K562 (cell line): ENCODE data around the gene TMF1. TPM values are rescaled to one million over a fixed set of nuclear protein-coding genes. Genes with fewer than 3 reads are reported as not detected.

Source experiments
- ATAC-seq: fragments of 200-7000 bp; cut with Tn5 transposase; 3 replicates; pipeline ENCODE4 v1.9.1; 2020; ENCODE audit warnings: moderate library complexity
- BruUV-seq: library from RNA; stranded (reverse); fragments of 400-500 nt; replicated peaks from 2 replicates; lab custom pipeline; 2021; lab: Mats Ljungman, UMichigan
- CTCF ChIA-PET: fragments of 300-600 bp; formaldehyde crosslinking; extraction: SDS; loops from one replicate; lab custom pipeline; 2021; ENCODE audit warnings: low intra/inter-chr PET ratio; lab: Yijun Ruan, JAX
- POLR2A ChIA-PET: fragments of 300-600, 350-650 bp; sonication (Branson Sonifier 250); formaldehyde crosslinking; extraction: SDS; loops from one replicate; lab custom pipeline; 2021; ENCODE audit warnings: antibody characterized with exemption, inconsistent platforms; lab: Yijun Ruan, JAX
- DNase-seq, 4 experiments: peaks; one replicate each; pipeline versions ENCODE4 v3.0.0 to v3.0.0-alpha.2; 2011 to 2018; ENCODE audit warnings: low spot score in 3 of 4, mixed read lengths in 3 of 4; ENCODE audit errors: extremely low read depth in 1 of 4
- FAIRE-seq: peaks from 2 replicates; lab custom pipeline; 2011; peaks lifted over from hg19 to GRCh38; lab: Jason Lieb, UNC
- H2AFZ ChIP-seq: 2 replicates; pipeline ENCODE4 v1.6.0; 2011; ENCODE audit warnings: low read depth, low read length, control low read depth, inconsistent platforms
- H3K27ac ChIP-seq: fragments of 200-600 bp; 3 replicates; pipeline ENCODE4 v1.8.0; 2011; ENCODE audit warnings: low read depth, mild to moderate bottlenecking, control low read depth, inconsistent platforms, low read length, moderate library complexity, mixed read lengths; ENCODE audit errors: extremely low read depth
- H3K27me3 ChIP-seq, 2 experiments: fragments of 300-600 bp in 1 of 2; 2 replicates in 1 of 2; 3 replicates in 1 of 2; pipeline versions ENCODE4 v1.6.0 to v1.8.0; 2011; ENCODE audit warnings: inconsistent platforms in 2 of 2, low read length in 2 of 2, mild to moderate bottlenecking in 1 of 2, mixed read lengths in 1 of 2, moderate library complexity in 1 of 2; ENCODE audit not compliant: control insufficient read depth in 2 of 2, insufficient read depth in 2 of 2
- H3K36me3 ChIP-seq: fragments of 300-600 bp; 3 replicates; pipeline ENCODE4 v1.8.0; 2011; ENCODE audit warnings: mild to moderate bottlenecking, low read length, inconsistent platforms; ENCODE audit not compliant: control insufficient read depth, insufficient read depth
- H3K4me1 ChIP-seq, 2 experiments: fragments of 200-600 bp in 1 of 2; replicated peaks in 1 of 2; 2 replicates in 1 of 2; 3 replicates in 1 of 2; pipeline versions ENCODE4 v1.5.1 to v1.8.0; 2011; ENCODE audit warnings: inconsistent platforms in 2 of 2, low read length in 2 of 2, mild to moderate bottlenecking in 1 of 2, mixed read lengths in 1 of 2, moderate library complexity in 1 of 2; ENCODE audit not compliant: control insufficient read depth in 2 of 2, insufficient read depth in 2 of 2
- H3K4me2 ChIP-seq: 2 replicates; pipeline ENCODE4 v1.6.1; 2011; ENCODE audit warnings: low read length, control low read depth, inconsistent platforms, mixed read lengths; ENCODE audit not compliant: insufficient read depth
- H3K4me3 ChIP-seq: fragments of 200-600 bp; sonication (generic), shearing (Covaris generic); 2 replicates; pipeline ENCODE4 v1.5.1; 2016; ENCODE audit warnings: control low read depth, inconsistent platforms
- H3K79me2 ChIP-seq: fragments of 200-600 bp; 3 replicates; pipeline ENCODE4 v1.8.0; 2011; ENCODE audit warnings: low read length, inconsistent platforms; ENCODE audit not compliant: control insufficient read depth, insufficient read depth
- H3K9ac ChIP-seq, 2 experiments: 2 replicates each; pipeline versions ENCODE4 v1.6.0 to v1.6.1; 2011; ENCODE audit warnings: low read depth in 2 of 2, low read length in 2 of 2, control low read depth in 1 of 2, inconsistent platforms in 1 of 2, mild to moderate bottlenecking in 1 of 2, mixed read lengths in 1 of 2; ENCODE audit not compliant: insufficient read depth in 1 of 2
- H3K9me1 ChIP-seq: one replicate; pipeline ENCODE4 v1.6.0; 2011; ENCODE audit warnings: inconsistent platforms, mild to moderate bottlenecking, low read length, moderate library complexity; ENCODE audit not compliant: control insufficient read depth, insufficient read depth
- H3K9me3 ChIP-seq: replicated peaks from 2 replicates; pipeline ENCODE4 v1.5.1; 2011; ENCODE audit warnings: low read depth, low read length, inconsistent platforms; ENCODE audit not compliant: control insufficient read depth, insufficient read depth
- H4K20me1 ChIP-seq: replicated peaks from 2 replicates; pipeline ENCODE4 v1.6.1; 2011; ENCODE audit warnings: low read length, inconsistent platforms, mixed read lengths; ENCODE audit not compliant: control insufficient read depth, insufficient read depth
- BACH1 ChIP-seq: fragments of 200-800 bp; sonication (Bioruptor generic); IDR thresholded peaks from 2 replicates; pipeline ENCODE4 v1.6.1; 2016; ENCODE audit warnings: missing genetic modification characterization, missing compliant biosample characterization
- DLX4 ChIP-seq: fragments of 250-450 bp; sonication (Bioruptor Pico); IDR thresholded peaks from 2 replicates; pipeline ENCODE4 v1.6.1; 2021; ENCODE audit warnings: mild to moderate bottlenecking
- E2F6 ChIP-seq, 2 experiments: IDR thresholded peaks; 2 replicates each; pipeline ENCODE4 v1.6.1; 2011; ENCODE audit warnings: borderline replicate concordance in 1 of 2, control low read depth in 1 of 2, low read depth in 1 of 2, low read length in 1 of 2, mild to moderate bottlenecking in 1 of 2, mixed read lengths in 1 of 2, moderate library complexity in 1 of 2; ENCODE audit not compliant: insufficient read depth in 1 of 2, insufficient read length in 1 of 2, poor library complexity in 1 of 2, severe bottlenecking in 1 of 2; ENCODE audit errors: extremely low read depth in 1 of 2
- GTF3C2 ChIP-seq: IDR thresholded peaks from 3 replicates; pipeline ENCODE4 v1.6.1; 2011; ENCODE audit warnings: borderline replicate concordance, mild to moderate bottlenecking, moderate library complexity; ENCODE audit not compliant: insufficient read length; ENCODE audit errors: extremely low read depth
- KAT7 ChIP-seq: sonication (generic); formaldehyde crosslinking; IDR thresholded peaks from 2 replicates; pipeline ENCODE4 v1.8.0; 2022; ENCODE audit warnings: missing genetic modification reagents, mild to moderate bottlenecking, borderline replicate concordance
- NR2F6 ChIP-seq: fragments of 450-650 bp; formaldehyde crosslinking; IDR thresholded peaks from 2 replicates; pipeline ENCODE4 v1.4.0; 2020; ENCODE audit warnings: mild to moderate bottlenecking
- POLR2AphosphoS5 ChIP-seq: IDR thresholded peaks from 2 replicates; pipeline ENCODE4 v1.6.1; 2011; ENCODE audit warnings: mild to moderate bottlenecking, low read depth, low read length, moderate library complexity; ENCODE audit not compliant: control insufficient read depth, insufficient read depth
- SMAD2 ChIP-seq: fragments of 150-350 bp; IDR thresholded peaks from 2 replicates; pipeline ENCODE4 v1.6.1; 2014; ENCODE audit warnings: low read depth, mild to moderate bottlenecking, low read length
- TAL1 ChIP-seq: fragments of 450-650 bp; IDR thresholded peaks from 2 replicates; pipeline ENCODE4 v1.6.1; 2016; ENCODE audit warnings: mild to moderate bottlenecking
- TCF7 ChIP-seq: sonication (generic); IDR thresholded peaks from 2 replicates; pipeline ENCODE4 v1.6.1; 2016; ENCODE audit warnings: antibody characterized with exemption, borderline replicate concordance
- ZNF592 ChIP-seq: fragments of 450-650 bp; IDR thresholded peaks from 2 replicates; pipeline ENCODE4 v1.6.1; 2017; ENCODE audit warnings: antibody characterized with exemption, mild to moderate bottlenecking
- WGBS: fragments of 100-300 bp; shearing (Covaris generic); methylation state at CpG from one replicate; pipeline ENCODE4 v1.1.6; 2016; ENCODE audit warnings: low coverage, mixed read lengths; ENCODE audit not compliant: insufficient coverage; ENCODE audit errors: missing lambda C conversion rate; 5-methylcytosine and 5-hydroxymethylcytosine counted together
- in situ Hi-C: fragments of 300-500 bp; cut with MboI; formaldehyde crosslinking; loops from 4 replicates; pipeline ENCODE4 v1.15.0; 2018; ENCODE audit warnings: inconsistent platforms, mixed read lengths
- intact Hi-C: fragments of 100-400 bp; cut with micrococcal nuclease; formaldehyde crosslinking; loops from 2 replicates; pipeline ENCODE4 v1.14.2; 2022
- polyA plus RNA-seq, 8 experiments: library from polyadenylated mRNA; depleted of rRNA in 4 of 8; stranded (reverse) in 5 of 8; unstranded in 3 of 8; fragments of >200 nt; fragmentation: Nextera tagmentation in 2 of 8; fragmentation: Illumina TruSeq in 1 of 8; extraction: Ambion mirVana in 2 of 8; extraction: Trizol in 1 of 8; gene quantifications; 2 replicates each; pipeline versions ENCODE4 v1.2.1 to v1.2.3, GENCODE V29; 2011 to 2014; ENCODE audit warnings: inconsistent platforms in 1 of 8, missing spikeins in 1 of 8
- total RNA-seq, 7 experiments: library from RNA; depleted of rRNA in 6 of 7; stranded (reverse); fragments of >200 nt in 6 of 7; fragmentation: Illumina TruSeq in 2 of 7; extraction: Trizol in 2 of 7; gene quantifications; 2 replicates each; pipeline versions ENCODE4 v1.2.1 to v1.2.3, GENCODE V29; 2011 to 2021; ENCODE audit warnings: low replicate concordance in 1 of 7

Gene TMF1
- total and polyA plus RNA-seq, 9 of the 15 experiments (the other 6 are each of a cell fraction or from before 2014, with no cell fraction given), result 3.1 to 13.9 (median 10.3) TPM

GRCh38 chr3:69072928-69073327 is 20.8 kb upstream of the TMF1 start:
- no peak overlapping the region for H3K4me2 ChIP-seq
- no TSS peak for BruUV-seq
- DNase-seq (no peak), ATAC-seq (no peak), FAIRE-seq (no peak)
- POLR2A ChIA-PET, result interaction anchor here (0.9 kb wide), 1 partner anchor 13 kb away, joined by 3 read pairs; no protein-coding TSS in a partner anchor
- intact Hi-C loops (no loop called here), in situ Hi-C loops (no loop called here)
- WGBS, result 56% methylated on average over 3 of the region's 3 CpGs
- no peak overlapping the region for H3K9ac ChIP-seq
- no peak overlapping the region for H3K4me3 ChIP-seq
- H3K27me3 ChIP-seq, result no peaks in the 10 kb centered on the region
- no peaks in the 10 kb centered on the region; a peak in 3 of 5 replicates for H3K4me1 ChIP-seq
- peaks cover 17% of the 10 kb centered on the region; the same call in 1 of the 3 replicates for H3K36me3 ChIP-seq
- H3K9me3 ChIP-seq, result no peaks in the 10 kb centered on the region
- peaks cover 8% of the 10 kb centered on the region for H3K79me2 ChIP-seq
- H4K20me1 ChIP-seq, result no peaks in the 10 kb centered on the region
- CTCF ChIA-PET, result no interaction called here
- no peak overlapping the region for H2AFZ ChIP-seq
- H3K9me1 ChIP-seq, result no peaks in the 10 kb centered on the region
- H3K27ac ChIP-seq, result no peak overlapping the region
- no peak for TF ChIP-seq POLR2AphosphoS5
- TF ChIP-seq BACH1 (tag), result no peak
- TF ChIP-seq SMAD2, result no peak
- no peak for TF ChIP-seq GTF3C2
- TF ChIP-seq TCF7, result no peak
- TF ChIP-seq KAT7 (CRISPR knock-in tag), result no peak
- TF ChIP-seq TAL1, result no peak
- TF ChIP-seq NR2F6, result no peak
- TF ChIP-seq E2F6 (IDR thresholded peaks at IDR 0.05; ENCODE audit: borderline replicate concordance in 1 of 2, extremely low read depth in 1 of 2, insufficient read depth in 1 of 2, insufficient read length in 1 of 2, low read depth in 1 of 2, low read length in 1 of 2, poor library complexity in 1 of 2, severe bottlenecking in 1 of 2), result no peak
- no peak for TF ChIP-seq ZNF592
- no peak for TF ChIP-seq DLX4 (CRISPR knock-in tag)
